Heart left ventricle (tissue), 16 donors: ENCODE measurements around the gene IFRD2. TPM values are rescaled to one million over a fixed set of nuclear protein-coding genes. Genes with fewer than 3 reads are reported as not detected.

Experiments
- ATAC-seq, 4 donors: fragments of 200-7000 bp; cut with Tn5 transposase; one replicate each; pipeline ENCODE4 v1.9.1; 2020 to 2022; ENCODE audit warnings: moderate library complexity in 4 of 4, mild to moderate bottlenecking in 3 of 4, moderate number of reproducible peaks in 1 of 4
- DNase-seq, 5 donors: peaks; one replicate each; pipeline ENCODE4 v3.0.0-alpha.2; 2020
- H3K27ac ChIP-seq, 12 donors: fragments of 200-600 bp; sonication (generic) in 4 of 12; one replicate each; pipeline versions ENCODE4 v1.5.0 to v1.8.0; 2016 to 2022; ENCODE audit warnings: mild to moderate bottlenecking in 2 of 12
- H3K27me3 ChIP-seq, 9 donors: fragments of 200-600 bp; sonication (generic) in 2 of 9; one replicate each; pipeline versions ENCODE4 v1.5.1 to v1.8.0; 2016 to 2022; ENCODE audit warnings: mild to moderate bottlenecking in 3 of 9
- H3K36me3 ChIP-seq, 9 donors: fragments of 200-600 bp; sonication (generic) in 2 of 9; one replicate each; pipeline versions ENCODE4 v1.5.0 to v1.8.0; 2018 to 2022; ENCODE audit warnings: mild to moderate bottlenecking in 2 of 9
- H3K4me1 ChIP-seq, 12 donors: fragments of 200-600 bp; sonication (generic) in 4 of 12; one replicate each; pipeline versions ENCODE4 v1.5.0 to v1.8.0; 2016 to 2022; ENCODE audit warnings: mild to moderate bottlenecking in 3 of 12
- H3K4me3 ChIP-seq, 12 donors: fragments of 200-600 bp; sonication (generic) in 4 of 12; one replicate each; pipeline versions ENCODE4 v1.5.0 to v1.8.0; 2017 to 2022; ENCODE audit warnings: mild to moderate bottlenecking in 9 of 12, moderate library complexity in 4 of 12
- H3K9me3 ChIP-seq, 12 donors: fragments of 200-600 bp; sonication (generic) in 4 of 12; one replicate each; pipeline versions ENCODE4 v1.5.0 to v1.8.0; 2016 to 2022; ENCODE audit warnings: mild to moderate bottlenecking in 1 of 12
- CTCF ChIP-seq, 12 donors: fragments of 200-600 bp; sonication (generic) in 4 of 12; IDR thresholded peaks; one replicate each; pipeline versions ENCODE4 v1.5.0 to v1.8.0; 2018 to 2022; ENCODE audit warnings: antibody characterized with exemption in 12 of 12, mild to moderate bottlenecking in 5 of 12
- POLR2A ChIP-seq, 2 donors: fragments of 450-650 bp; IDR thresholded peaks; one replicate each; pipeline ENCODE4 v1.6.1; 2017; ENCODE audit warnings: antibody characterized with exemption in 2 of 2, mild to moderate bottlenecking in 2 of 2, moderate library complexity in 2 of 2
- WGBS, 4 donors: extraction: QIAGEN DNeasy Blood & Tissue Kit in 2 of 4; methylation state at CpG; one replicate each; pipeline versions ENCODE4 v1.1.5 to v1.1.7; 2013 to 2018; 5-methylcytosine and 5-hydroxymethylcytosine counted together
- intact Hi-C, 10 donors: fragments of 100-400 bp; cut with DNase I; formaldehyde crosslinking; loops; one replicate each; pipeline versions ENCODE4 v1.11.1 to v1.14.2; 2022
- polyA plus RNA-seq, 2 donors: library from polyadenylated mRNA; stranded (reverse); fragments of 200-250 nt; gene quantifications; one replicate each; pipeline ENCODE4 v1.2.3, GENCODE V29; 2013
- total RNA-seq, 9 donors: library from RNA; depleted of rRNA in 2 of 9; stranded (reverse); fragments of >200 nt in 2 of 9; fragmentation: NEBNext Ultra II Directional in 3 of 9; extraction: Animal tissue kit (Norgen Biotek cat#: 25700) in 3 of 9; gene quantifications; one replicate each; pipeline versions ENCODE4 v1.1.0 to v1.2.4, GENCODE V29; 2016 to 2023
- donor health status: ischemic (EF 13 %, LVEDD 7.1; RV severe dilation, severe dysfunction).
- donor health status: healthy with polysubstance abuse.
- donor health status: DM: no; HTN: yes; CAD: no.
- donor health status: DM: no; HTN: no; CAD: no.
- donor health status: ischemic (EF 25% LVEDD 6.9; RV normal size, moderate dysfunction).
- donor health status: ischemic (EF 25% LVEDD 5.7; RV mildly dilated, moderate dysfunction).
- donor health status: healthy.
- donor health status: DM: yes; HTN: yes; CAD: no.
- donor health status: ischemic (EF 35%, LVEDD 5.7; RV mildly dilated, moderate dysfunction).
- donor health status: nonischemic (EF 11% LVEDD 7.7; RV severe dilation, severe dysfunction).
- donor health status: DM: yes; HTN: yes; CAD: no.
- donor health status: PGD.
- donor health status: ischemic (EF 29% LVEDD 5.4; RV normal size, mild dysfunction).
- donor health status: nonischemic (EF 23%, LVEDD 6.1; RV moderate dilation, normal function).

The IFRD2 gene
- total and polyA plus RNA-seq, 11 donors, result 47.5 to 106 (median 64.5) TPM

GRCh38 chr3:50269977-50270413 is 22.2 kb downstream of the IFRD2 start:
- 88 to 90% (median 90%) methylated on average over 5 to 8 of the region's 8 CpGs for WGBS, 4 donors
- no peak for ATAC-seq
- peak overlapping the region in 4 of 12 donors; percentile 1 to 71 (median 34) for H3K4me3 ChIP-seq
- peak overlapping the region in 6 of 12 donors; percentile 32 to 100 (median 94) for H3K27ac ChIP-seq
- DNase-seq, result no peak
- peaks cover 0 to 28% (median under 1%) of the 10 kb centered on the region in 9 donors for H3K27me3 ChIP-seq
- peaks cover 0 to 67% (median 47%) of the 10 kb centered on the region in 12 donors for H3K4me1 ChIP-seq
- intact Hi-C loops, result loop anchor here (2.0 to 10.0 kb wide), 7 partner anchors 39 to 148 kb away; partner anchors contain the start of genes HYAL2 (in 2 of the 10) and TUSC2 (in 2 of the 10)
- no peaks in the 10 kb centered on the region for H3K36me3 ChIP-seq
- TF ChIP-seq POLR2A (IDR thresholded peaks at IDR 0.05) (no peak), CTCF (IDR thresholded peaks at IDR 0.05) (no peak)
- no peaks in the 10 kb centered on the region for H3K9me3 ChIP-seq

GRCh38 chr3:50269460-50269859 is 22.8 kb downstream of the IFRD2 start:
- Histone ChIP-seq H3K4me3 (peak overlapping the region in 10 of 12 donors; percentile 8 to 71 (median 37)), H3K9me3 (no peaks in the 10 kb centered on the region), H3K4me1 (peaks cover 0 to 67% (median 51%) of the 10 kb centered on the region in 12 donors), H3K27ac (peak overlapping the region in 10 of 12 donors; percentile 32 to 100 (median 86)), H3K27me3 (peaks cover 0 to 23% (median 0%) of the 10 kb centered on the region in 9 donors), H3K36me3 (no peaks in the 10 kb centered on the region)
- intact Hi-C loops, result loop anchor here in 2 of 10 donors (2.0 to 5.0 kb wide), 2 partner anchors 39 to 147 kb away; no protein-coding TSS in a partner anchor
- TF ChIP-seq POLR2A (IDR thresholded peaks at IDR 0.05), result no peak
- TF ChIP-seq CTCF (IDR thresholded peaks at IDR 0.05), result no peak
- peak in 1 of 5 donors; percentile 25 for DNase-seq
- 70 to 81% (median 74%) methylated on average over 4 of the region's 4 CpGs for WGBS, 4 donors
- no peak for ATAC-seq

- no peak for TF ChIP-seq POLR2A (IDR thresholded peaks at IDR 0.05)
- TF ChIP-seq CTCF (IDR thresholded peaks at IDR 0.05), result no peak
These were observed 23.4 kb downstream of the IFRD2 start, which contains the start of gene SEMA3B for GRCh38 chr3:50268703-50269451. TSS of gene SEMA3B (plus strand) at chr3:50269147. CDS start at chr3:50269241, 94 bp downstream.

GRCh38 chr3:50268276-50268675 is 24.0 kb downstream of the IFRD2 start:
- H3K4me1 ChIP-seq, result peaks cover 0 to 73% (median 50%) of the 10 kb centered on the region in 12 donors
- no peaks in the 10 kb centered on the region for H3K36me3 ChIP-seq
- H3K9me3 ChIP-seq, result no peaks in the 10 kb centered on the region
- DNase-seq, result no peak
- intact Hi-C loops, result loop anchor here in 2 of 10 donors (2.0 to 5.0 kb wide), 2 partner anchors 37 to 146 kb away; no protein-coding TSS in a partner anchor
- H3K27ac ChIP-seq, result peak overlapping the region in 11 of 12 donors; percentile 81 to 100 (median 93)
- 41 to 55% (median 46%) methylated on average over 3 of the region's 3 CpGs for WGBS, 4 donors
- H3K4me3 ChIP-seq, result peak overlapping the region in 8 of 12 donors; percentile 54 to 71 (median 60)
- TF ChIP-seq CTCF (IDR thresholded peaks at IDR 0.05) (no peak), POLR2A (IDR thresholded peaks at IDR 0.05) (no peak)
- H3K27me3 ChIP-seq, result peaks cover 0 to 12% (median 0%) of the 10 kb centered on the region in 9 donors
- ATAC-seq, result no peak

More at GRCh38 chr3:50268703-50269451, 23.4 kb downstream of the IFRD2 start, which contains the start of gene SEMA3B:
- ATAC-seq (peak; percentile 28 to 62 (median 34)), DNase-seq (peak in 4 of 5 donors; percentile 64 to 79 (median 68))
- peaks cover 0 to 71% (median 55%) of the 10 kb centered on the region in 12 donors for H3K4me1 ChIP-seq
- H3K9me3 ChIP-seq, result no peaks in the 10 kb centered on the region
- WGBS, 4 donors, result 36 to 42% (median 39%) methylated on average over 6 to 21 of the region's 21 CpGs
- peak within 1 kb of the TSS in 11 of 12 donors; percentile 13 to 71 (median 59) for H3K4me3 ChIP-seq
- H3K27ac ChIP-seq, result peak within 1 kb of the TSS; percentile 6 to 100 (median 92)
- H3K36me3 ChIP-seq, result no peaks in the 10 kb centered on the region
- peaks cover 0 to 18% (median 0%) of the 10 kb centered on the region in 9 donors for H3K27me3 ChIP-seq
- intact Hi-C loops, result loop anchor here in 2 of 10 donors (2.0 to 5.0 kb wide), 2 partner anchors 38 to 147 kb away; no protein-coding TSS in a partner anchor
